Epithelial cell of proximal tubule (primary cell): ENCODE data around the gene ZDHHC16. TPM values are rescaled to one million over a fixed set of nuclear protein-coding genes. Genes with fewer than 3 reads are reported as not detected.

Source experiments
- DNase-seq: peaks from one replicate; pipeline ENCODE4 v3.0.0-alpha.2; 2011; ENCODE audit warnings: low read depth
- H3K4me3 ChIP-seq: 2 replicates; pipeline ENCODE4 v1.5.1; 2011; ENCODE audit warnings: low read depth, mild to moderate bottlenecking, low read length
- total RNA-seq: library from RNA; depleted of rRNA; stranded (reverse); fragments of >200 nt; gene quantifications from 2 replicates; pipeline ENCODE4 v1.2.3, GENCODE V29; 2015
- TF ChIP-seq, protein P1 (sequence below): conservative IDR thresholded peaks from 2 replicates; pipeline ENCODE4 v1.5.1; 2012; ENCODE audit warnings: low read depth, mild to moderate bottlenecking, low read length

The ZDHHC16 gene
- total RNA-seq, 1 donor from 2014 or later: 44.7 TPM

DNA sequence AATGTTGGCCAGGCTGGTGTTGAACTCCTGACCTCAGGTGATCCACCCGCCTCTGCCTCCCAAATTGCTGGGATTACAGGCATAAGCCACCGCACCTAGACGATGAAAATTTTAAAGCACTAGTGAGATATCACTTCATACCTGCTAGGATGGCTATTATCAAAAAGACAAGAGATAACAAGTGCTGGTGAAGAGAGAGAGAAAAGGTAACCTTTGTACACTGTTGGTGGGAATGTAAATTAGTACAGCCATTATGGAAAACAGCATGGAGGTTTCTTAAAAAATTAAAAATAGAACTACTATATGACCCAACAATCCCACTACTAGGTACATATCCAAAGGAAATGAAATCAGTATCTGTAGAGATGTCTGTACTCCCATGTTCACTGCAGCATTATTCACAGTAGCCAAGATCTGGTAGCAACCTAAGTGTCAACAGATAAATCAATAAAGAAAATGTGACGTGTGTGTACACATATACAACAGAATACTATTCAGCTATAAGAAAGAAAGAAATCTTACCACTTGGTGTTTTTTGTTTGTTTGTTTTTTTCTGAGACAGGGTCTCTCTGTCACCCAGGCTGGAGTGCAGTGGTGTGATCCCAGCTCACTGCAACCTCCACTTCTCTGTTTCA lies 39.8 kb downstream of the ZDHHC16 start:
- no peak overlapping the region for H3K4me3 ChIP-seq
- TF ChIP-seq, protein P1, sequence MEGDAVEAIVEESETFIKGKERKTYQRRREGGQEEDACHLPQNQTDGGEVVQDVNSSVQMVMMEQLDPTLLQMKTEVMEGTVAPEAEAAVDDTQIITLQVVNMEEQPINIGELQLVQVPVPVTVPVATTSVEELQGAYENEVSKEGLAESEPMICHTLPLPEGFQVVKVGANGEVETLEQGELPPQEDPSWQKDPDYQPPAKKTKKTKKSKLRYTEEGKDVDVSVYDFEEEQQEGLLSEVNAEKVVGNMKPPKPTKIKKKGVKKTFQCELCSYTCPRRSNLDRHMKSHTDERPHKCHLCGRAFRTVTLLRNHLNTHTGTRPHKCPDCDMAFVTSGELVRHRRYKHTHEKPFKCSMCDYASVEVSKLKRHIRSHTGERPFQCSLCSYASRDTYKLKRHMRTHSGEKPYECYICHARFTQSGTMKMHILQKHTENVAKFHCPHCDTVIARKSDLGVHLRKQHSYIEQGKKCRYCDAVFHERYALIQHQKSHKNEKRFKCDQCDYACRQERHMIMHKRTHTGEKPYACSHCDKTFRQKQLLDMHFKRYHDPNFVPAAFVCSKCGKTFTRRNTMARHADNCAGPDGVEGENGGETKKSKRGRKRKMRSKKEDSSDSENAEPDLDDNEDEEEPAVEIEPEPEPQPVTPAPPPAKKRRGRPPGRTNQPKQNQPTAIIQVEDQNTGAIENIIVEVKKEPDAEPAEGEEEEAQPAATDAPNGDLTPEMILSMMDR: no peak

DNA sequence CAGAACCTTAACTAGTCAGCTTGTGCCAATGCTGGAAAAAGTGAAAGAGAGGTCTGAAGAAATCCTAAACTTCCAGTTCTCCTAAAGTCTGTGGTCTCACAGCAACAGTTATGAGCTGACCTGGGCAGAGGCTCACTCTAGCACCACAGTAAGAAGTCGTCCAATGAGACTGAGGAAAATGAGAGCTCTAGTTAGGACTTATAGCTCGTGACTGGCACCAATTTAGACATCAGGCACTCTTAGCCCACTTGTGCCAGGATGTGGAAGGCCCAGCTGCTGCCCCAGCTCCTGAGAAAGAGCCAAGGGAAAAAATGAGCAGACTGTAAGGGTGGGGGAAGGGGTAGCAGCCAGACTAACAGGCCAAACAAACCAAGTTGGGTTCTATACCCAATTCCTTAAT lies 44.6 kb downstream of the ZDHHC16 start:
- no peak for DNase-seq
- TF ChIP-seq, protein P1: no peak
- no peak overlapping the region for H3K4me3 ChIP-seq

More for the DNA sequence above, 39.8 kb downstream of the ZDHHC16 start:
- DNase-seq: no peak

DNA sequence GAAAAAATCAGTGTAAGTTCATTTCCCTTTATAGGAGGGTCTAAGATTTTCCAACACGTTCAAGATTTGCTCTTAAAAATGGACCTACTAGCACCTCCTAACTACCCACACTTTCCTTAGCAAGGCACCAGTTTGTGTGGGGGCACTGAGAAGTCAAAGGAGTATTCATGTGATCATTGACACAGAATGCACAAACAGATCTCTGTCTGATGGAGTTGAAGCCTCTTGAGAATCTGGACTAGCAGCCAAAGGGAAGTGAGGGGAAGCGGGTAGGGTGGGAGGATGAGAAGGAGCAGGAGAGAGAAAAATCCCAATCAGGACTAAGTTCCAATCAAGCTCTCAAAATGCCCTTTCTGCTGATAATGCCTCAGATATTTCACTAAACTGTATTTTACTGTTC lies 48.2 kb downstream of the ZDHHC16 start:
- no peak overlapping the region for H3K4me3 ChIP-seq
- TF ChIP-seq, protein P1: no peak
- DNase-seq: no peak

DNA sequence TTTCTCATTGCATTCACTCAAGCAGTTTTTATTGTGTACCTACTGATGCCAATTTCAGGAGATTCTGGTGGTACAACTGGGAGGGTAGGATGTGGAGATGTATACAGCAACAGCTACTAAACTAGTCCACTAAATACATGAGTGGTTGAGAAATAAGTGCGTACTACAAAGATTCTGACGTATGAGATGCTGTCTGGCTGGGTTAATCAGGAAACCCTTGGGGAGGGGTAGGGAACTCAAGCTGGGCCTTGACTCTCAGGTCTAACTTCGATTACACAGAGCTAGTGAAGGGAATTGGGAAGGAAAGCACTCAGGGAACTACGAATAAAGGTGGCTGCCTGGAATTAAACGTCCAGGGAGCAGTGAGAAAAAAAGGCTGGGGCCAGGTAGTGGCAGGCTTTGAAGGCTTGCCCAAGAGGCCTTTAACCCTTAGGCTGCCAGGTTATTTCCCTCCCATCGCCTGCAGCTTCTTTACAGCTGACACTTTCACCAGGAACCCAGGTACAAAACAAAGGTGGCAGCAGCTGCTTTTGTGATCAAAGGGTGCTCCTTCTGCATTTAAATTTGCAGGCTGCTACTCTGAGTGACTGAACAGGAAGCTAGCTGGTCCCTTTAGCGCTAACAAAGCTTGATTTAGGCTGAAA lies 49.0 kb downstream of the ZDHHC16 start:
- DNase-seq: no peak
- H3K4me3 ChIP-seq: no peak overlapping the region
- TF ChIP-seq, protein P1: no peak

DNA sequence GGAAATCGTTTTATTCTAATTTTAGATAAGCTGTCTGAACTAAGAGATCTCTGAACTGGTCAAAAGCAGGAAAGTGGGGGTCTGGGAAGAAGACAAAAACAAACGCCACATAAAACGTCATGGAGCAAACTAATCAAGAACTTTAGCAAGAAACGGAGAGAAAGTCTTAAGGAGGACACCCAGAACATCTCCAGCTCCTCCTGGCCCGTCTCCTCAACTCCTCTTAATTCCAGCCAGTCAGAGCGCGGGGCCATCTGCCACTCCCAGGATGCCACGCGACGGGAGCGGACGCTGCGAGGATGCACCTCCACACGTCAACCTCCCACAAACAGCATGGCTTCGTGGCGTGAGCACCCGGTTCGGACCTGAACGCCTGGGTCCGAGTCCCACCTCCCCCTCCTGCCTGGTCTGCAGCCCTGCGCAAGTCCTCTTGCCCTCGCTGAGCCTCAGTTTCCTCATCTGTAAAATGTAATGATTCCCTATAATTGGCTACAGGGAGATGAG lies 51.6 kb downstream of the ZDHHC16 start:
- DNase-seq: no peak
- TF ChIP-seq, protein P1: no peak
- H3K4me3 ChIP-seq: peak overlapping the region; percentile 96

DNA sequence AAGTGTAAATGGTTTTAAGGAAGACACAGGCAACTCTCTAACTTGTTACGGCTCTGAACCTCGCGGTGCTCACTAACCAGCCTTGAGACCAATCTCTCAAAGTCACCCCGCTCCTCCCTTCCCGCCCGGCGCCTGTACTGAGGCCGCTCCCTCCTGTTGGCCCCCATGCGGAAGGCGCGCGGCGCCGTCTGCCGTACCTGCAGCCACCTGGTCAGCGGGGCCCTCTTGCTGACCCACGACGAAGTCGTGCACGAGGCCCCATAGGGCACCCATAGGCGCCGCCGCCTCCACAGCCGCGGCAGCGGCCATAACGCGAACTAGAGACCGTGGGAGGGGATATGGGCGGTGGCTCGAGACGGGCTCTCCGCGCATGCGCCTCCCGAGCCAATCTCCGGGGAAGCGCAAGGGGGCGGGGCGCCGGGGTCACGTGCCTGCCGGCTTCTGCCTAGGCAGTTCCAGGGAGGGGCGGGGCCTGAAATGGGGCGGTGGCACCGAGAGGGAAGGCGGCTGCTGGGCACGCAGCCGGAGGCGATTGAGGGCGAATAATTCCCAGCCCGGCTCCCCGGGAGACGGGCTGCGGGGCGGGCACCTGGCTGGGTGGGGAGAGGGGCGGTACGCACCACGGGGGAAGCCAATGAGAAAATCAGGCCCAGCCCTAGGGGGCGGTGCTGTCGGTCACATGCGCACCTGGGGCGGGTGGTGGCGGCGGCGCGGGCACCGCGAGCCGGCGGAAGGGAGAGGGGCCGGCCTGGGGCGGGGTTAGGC lies 52.3 kb downstream of the ZDHHC16 start, which contains the start of gene MMS19:
TSS of gene MMS19 (minus strand) at position 347 of the 765 bp plus-strand sequence. CDS start at position 309, 38 bp downstream.
- TF ChIP-seq, protein P1: no peak

More for the DNA sequence above, 52.3 kb downstream of the ZDHHC16 start, which contains the start of gene MMS19:
- DNase-seq: peak; percentile 63
- H3K4me3 ChIP-seq: peak within 1 kb of the TSS; percentile 96
